Stimulated activated CD4-positive, alpha-beta T cell treated with anti-CD3 and anti-CD28 coated beads, TNF-alpha, amount 100 ng/mL, for 4 hours (primary cell): ENCODE data around the gene TEX51.

ENCODE experiments used
- DNase-seq, 3 experiments: peaks; one replicate each; pipeline ENCODE4 v3.0.0-alpha.2; 2020; ENCODE audit warnings: low read depth in 3 of 3

Gene TEX51

GRCh38 chr2:126913329-126913728 lies 14.6 kb downstream of the TEX51 start:
- no peak for DNase-seq

GRCh38 chr2:126913881-126914615 lies 15.4 kb downstream of the TEX51 start:
- DNase-seq, result no peak

- DNase-seq, result no peak
These were observed 16.3 kb downstream of the TEX51 start for GRCh38 chr2:126914811-126915500.

- DNase-seq, result no peak
These were observed 17.2 kb downstream of the TEX51 start for GRCh38 chr2:126915903-126916302.

GRCh38 chr2:126916744-126917143 lies 18.1 kb downstream of the TEX51 start:
- DNase-seq, result no peak

- DNase-seq, result no peak
These were observed 22.4 kb downstream of the TEX51 start for GRCh38 chr2:126921066-126921465.

GRCh38 chr2:126930970-126931590 lies 32.4 kb downstream of the TEX51 start:
- no peak for DNase-seq

- no peak for DNase-seq
These were observed 33.8 kb downstream of the TEX51 start for GRCh38 chr2:126932529-126932928.

- no peak for DNase-seq
These were observed 34.4 kb downstream of the TEX51 start for GRCh38 chr2:126932966-126933710.

- no peak for DNase-seq
These were observed 35.0 kb downstream of the TEX51 start for GRCh38 chr2:126933711-126934091.

- DNase-seq, result no peak
These were observed 36.1 kb downstream of the TEX51 start for GRCh38 chr2:126934809-126935208.

GRCh38 chr2:126935774-126936173 lies 37.1 kb downstream of the TEX51 start:
- DNase-seq, result no peak

- no peak for DNase-seq
These were observed 37.6 kb downstream of the TEX51 start for GRCh38 chr2:126936219-126936723.

GRCh38 chr2:126940331-126940730 lies 41.6 kb downstream of the TEX51 start:
- DNase-seq, result no peak

- no peak for DNase-seq
These were observed 43.9 kb downstream of the TEX51 start for GRCh38 chr2:126942427-126943203.

- DNase-seq, result no peak
These were observed 45.1 kb downstream of the TEX51 start for GRCh38 chr2:126943612-126944348.

GRCh38 chr2:126945118-126945517 lies 46.4 kb downstream of the TEX51 start:
- no peak for DNase-seq

GRCh38 chr2:126946318-126947102 lies 47.8 kb downstream of the TEX51 start:
- no peak for DNase-seq

GRCh38 chr2:126947103-126947429 lies 48.4 kb downstream of the TEX51 start:
- DNase-seq, result no peak

- DNase-seq, result no peak
These were observed 51.1 kb downstream of the TEX51 start for GRCh38 chr2:126949775-126950174.
